Esophagus mucosa (tissue), 1 donor: ENCODE results near the gene NCR2. TPM values are rescaled to one million over a fixed set of nuclear protein-coding genes. Genes with fewer than 3 reads are reported as not detected.

Experiments used
- total RNA-seq: library from RNA; stranded (reverse); gene quantifications from one replicate; pipeline ENCODE4 v1.2.4, GENCODE V29; 2023
- donor health status: DM: yes; HTN: yes; CAD: no.

NCR2 gene
- total RNA-seq, 1 donor from 2014 or later: not detected

Other genes starting within 250 kb of the NCR2 start
- gene TREML1, start 181.3 kb upstream of the NCR2 start, total RNA-seq: 0.16 TPM
- 1.7 TPM for gene TREM2, start 172.5 kb upstream of the NCR2 start, total RNA-seq
- gene TREML2, start 134.5 kb upstream of the NCR2 start, total RNA-seq: 0.04 TPM
- not detected for gene TREML4, start 107.3 kb upstream of the NCR2 start, total RNA-seq
- 0.20 TPM for gene TREM1, start 48.9 kb upstream of the NCR2 start, total RNA-seq
- gene FOXP4, start 210.8 kb downstream of the NCR2 start, total RNA-seq: 12.0 TPM